T-cell (primary cell): ENCODE measurements around the gene PPP1R13B. TPM values are rescaled to one million over a fixed set of nuclear protein-coding genes. Genes with fewer than 3 reads are reported as not detected.

Experiments
- ATAC-seq, 4 experiments: fragments of 200-7000 bp in 3 of 4; fragments of 150-1000 bp in 1 of 4; cut with Tn5 transposase; replicated peaks in 1 of 4; 1 replicate in 3 of 4; 2 replicates in 1 of 4; pipeline ENCODE4 v1.10.0; 2021; ENCODE audit warnings: moderate library complexity in 3 of 4, mild to moderate bottlenecking in 2 of 4, moderate number of reproducible peaks in 1 of 4
- CTCF ChIA-PET, 2 donors: fragments of 300-600 bp; sonication (Branson Sonifier 250); formaldehyde crosslinking; loops; one replicate each; lab custom pipeline; 2022; ENCODE audit warnings: antibody characterized with exemption in 2 of 2; lab: Charles Lee
- POLR2A ChIA-PET, 2 donors: fragments of 300-600 bp; sonication (Branson Sonifier 250); formaldehyde crosslinking; loops; one replicate each; lab custom pipeline; 2022; ENCODE audit warnings: antibody characterized with exemption in 2 of 2; lab: Charles Lee
- DNase-seq, 35 experiments: peaks; one replicate each; pipeline versions ENCODE4 v3.0.0 to v3.0.0-alpha.2; 2013 to 2023
- H3K27ac ChIP-seq: one replicate; pipeline ENCODE4 v1.5.1; 2013; ENCODE audit warnings: low read length
- H3K27me3 ChIP-seq, 2 experiments: replicated peaks in 1 of 2; 1 replicate in 1 of 2; 2 replicates in 1 of 2; pipeline versions ENCODE4 v1.6.1 to v1.7.0; 2013; ENCODE audit warnings: low read length in 1 of 2, mixed read lengths in 1 of 2; ENCODE audit not compliant: control insufficient read depth in 2 of 2, insufficient read depth in 2 of 2; ENCODE audit errors: extremely low read depth in 1 of 2
- H3K36me3 ChIP-seq, 2 donors: 1 replicate in 1 of 2; 2 replicates in 1 of 2; pipeline versions ENCODE4 v1.6.1 to v1.7.0; 2013; ENCODE audit warnings: low read length in 1 of 2; ENCODE audit not compliant: control insufficient read depth in 2 of 2, insufficient read depth in 1 of 2; ENCODE audit errors: extremely low read depth in 1 of 2
- H3K4me1 ChIP-seq, 2 experiments: 1 replicate in 1 of 2; 2 replicates in 1 of 2; pipeline versions ENCODE4 v1.6.1 to v1.7.0; 2013; ENCODE audit warnings: low read length in 2 of 2, mixed read lengths in 1 of 2; ENCODE audit not compliant: insufficient read depth in 2 of 2, control insufficient read depth in 1 of 2; ENCODE audit errors: extremely low read depth in 1 of 2
- H3K4me3 ChIP-seq, 2 donors: 1 replicate in 1 of 2; 2 replicates in 1 of 2; pipeline versions ENCODE4 v1.5.1 to v1.7.0; 2013; ENCODE audit warnings: mild to moderate bottlenecking in 2 of 2, low read length in 1 of 2, moderate library complexity in 1 of 2; ENCODE audit not compliant: control insufficient read depth in 1 of 2; ENCODE audit errors: extremely low read depth in 1 of 2
- H3K9me3 ChIP-seq: 2 replicates; pipeline ENCODE4 v1.7.0; 2013
- H3K27ac Mint-ChIP-seq, 2 donors: one replicate each; pipeline ENCODE4 v1.8.0; 2020 to 2021; ENCODE audit warnings: mild to moderate bottlenecking in 2 of 2, mixed read lengths in 2 of 2
- H3K27me3 Mint-ChIP-seq, 2 donors: one replicate each; pipeline ENCODE4 v1.8.0; 2021 to 2022; ENCODE audit warnings: mixed read lengths in 2 of 2
- H3K36me3 Mint-ChIP-seq: one replicate; pipeline ENCODE4 v1.8.0; 2021; ENCODE audit warnings: mixed read lengths
- H3K4me1 Mint-ChIP-seq, 3 donors: one replicate each; pipeline ENCODE4 v1.8.0; 2020 to 2022; ENCODE audit warnings: mixed read lengths in 3 of 3, mild to moderate bottlenecking in 1 of 3
- H3K4me3 Mint-ChIP-seq, 3 donors: one replicate each; pipeline ENCODE4 v1.8.0; 2020 to 2022; ENCODE audit warnings: mild to moderate bottlenecking in 3 of 3, mixed read lengths in 3 of 3, moderate library complexity in 3 of 3
- H3K9me3 Mint-ChIP-seq, 3 donors: one replicate each; pipeline ENCODE4 v1.8.0; 2020 to 2022; ENCODE audit warnings: mixed read lengths in 3 of 3
- WGBS: methylation state at CpG from one replicate; pipeline ENCODE4 v1.1.5; 2013; ENCODE audit warnings: missing lambda C conversion rate; ENCODE audit not compliant: insufficient coverage; 5-methylcytosine and 5-hydroxymethylcytosine counted together
- total RNA-seq, 35 experiments: library from RNA in 6 of 35; stranded (reverse) in 6 of 35; fragments of 120-200 nt in 1 of 35; gene quantifications; one replicate each; pipeline versions ENCODE4 v1.2.1 to v1.2.4 and lab custom pipeline; 2013 to 2026

The PPP1R13B gene
- total RNA-seq, 5 donors from 2014 or later (not counting 1 experiment from before 2014, with no cell fraction given) = 23.8 to 32.4 (median 29.9) TPM

- Mint-ChIP-seq H3K36me3 (no peaks in the 10 kb centered on the region), H3K27ac (peak overlapping the region in 1 of 2 donors; percentile 49), H3K9me3 (no peaks in the 10 kb centered on the region), H3K27me3 (peaks cover 0 to 3% of the 10 kb centered on the region in 2 donors), H3K4me3 (no peak overlapping the region), H3K4me1 (peaks cover 5 to 10% (median 9%) of the 10 kb centered on the region in 3 donors)
- ChIA-PET POLR2A (no interaction called here), CTCF (no interaction called here)
- whole genome bisulfite sequencing = 54% methylated on average over 8 of the region's 18 CpGs
- DNase-seq = no peak
- Histone ChIP-seq H3K36me3 (no peaks in the 10 kb centered on the region), H3K4me3 (no peak overlapping the region), H3K4me1 (peaks cover 0 to 4% of the 10 kb centered on the region in 2 experiments), H3K9me3 (no peaks in the 10 kb centered on the region), H3K27me3 (peaks cover 0 to 7% of the 10 kb centered on the region in 2 experiments), H3K27ac (no peak overlapping the region)
- peak in 1 of 4 experiments; percentile 13 for ATAC-seq
These were observed 7.7 kb upstream of the PPP1R13B start for GRCh38 chr14:103854822-103855733.

GRCh38 chr14:103854017-103854808 lies 6.8 kb upstream of the PPP1R13B start:
- Mint-ChIP-seq H3K4me1 (peaks cover 5 to 10% (median 9%) of the 10 kb centered on the region in 3 donors), H3K27me3 (peaks cover 0 to 1% of the 10 kb centered on the region in 2 donors), H3K4me3 (no peak overlapping the region), H3K9me3 (no peaks in the 10 kb centered on the region), H3K27ac (peak overlapping the region in 1 of 2 donors; percentile 49), H3K36me3 (no peaks in the 10 kb centered on the region)
- no peak for DNase-seq
- Histone ChIP-seq H3K4me3 (no peak overlapping the region), H3K4me1 (peaks cover 0 to 4% of the 10 kb centered on the region in 2 experiments), H3K36me3 (no peaks in the 10 kb centered on the region), H3K9me3 (no peaks in the 10 kb centered on the region), H3K27ac (no peak overlapping the region), H3K27me3 (no peaks in the 10 kb centered on the region)
- POLR2A ChIA-PET = no interaction called here
- WGBS = 79% methylated on average over 9 of the region's 13 CpGs
- CTCF ChIA-PET = no interaction called here
- ATAC-seq = no peak

GRCh38 chr14:103849151-103849886 lies 1.9 kb upstream of the PPP1R13B start:
- H3K36me3 Mint-ChIP-seq = no peaks in the 10 kb centered on the region
- Histone ChIP-seq H3K27ac (no peak overlapping the region), H3K4me3 (no peak overlapping the region), H3K4me1 (peaks cover 4 to 14% of the 10 kb centered on the region in 2 experiments), H3K36me3 (no peaks in the 10 kb centered on the region), H3K9me3 (no peaks in the 10 kb centered on the region), H3K27me3 (no peaks in the 10 kb centered on the region)
- H3K4me3 Mint-ChIP-seq = peak overlapping the region; percentile 73 to 81 (median 76)
- no peaks in the 10 kb centered on the region for H3K27me3 Mint-ChIP-seq
- peak overlapping the region; percentile 36 to 61 for H3K27ac Mint-ChIP-seq
- DNase-seq (no peak), ATAC-seq (no peak)
- POLR2A ChIA-PET = interaction anchor here in 1 of 2 donors (0.6 kb wide), 1 partner anchor 230 kb away, joined by 3 read pairs; no protein-coding TSS in a partner anchor
- 93% methylated on average over 10 of the region's 13 CpGs for WGBS
- peaks cover 18 to 23% (median 19%) of the 10 kb centered on the region in 3 donors for H3K4me1 Mint-ChIP-seq
- CTCF ChIA-PET = no interaction called here
- H3K9me3 Mint-ChIP-seq = no peaks in the 10 kb centered on the region

- Mint-ChIP-seq H3K36me3 (peaks cover under 1% of the 10 kb centered on the region), H3K4me1 (peaks cover 18 to 20% (median 20%) of the 10 kb centered on the region in 3 donors), H3K27me3 (no peaks in the 10 kb centered on the region), H3K9me3 (no peaks in the 10 kb centered on the region), H3K27ac (peak overlapping the region; percentile 36 to 61), H3K4me3 (peak overlapping the region; percentile 73 to 81 (median 76))
- ChIA-PET POLR2A (interaction anchor here in 1 of 2 donors (0.6 kb wide), 1 partner anchor 230 kb away, joined by 3 read pairs; no protein-coding TSS in a partner anchor), CTCF (no interaction called here)
- Histone ChIP-seq H3K4me3 (peak overlapping the region; percentile 39), H3K27ac (no peak overlapping the region), H3K36me3 (no peaks in the 10 kb centered on the region), H3K9me3 (no peaks in the 10 kb centered on the region), H3K4me1 (peaks cover 4 to 14% of the 10 kb centered on the region in 2 experiments), H3K27me3 (no peaks in the 10 kb centered on the region)
- 43% methylated on average over 51 of the region's 57 CpGs for WGBS
- DNase-seq = peak in 1 of 35 experiments; percentile 18
- ATAC-seq = no peak
These were observed 1.1 kb upstream of the PPP1R13B start for GRCh38 chr14:103848175-103849077.

GRCh38 chr14:103846543-103847450 lies 578 bp downstream of the PPP1R13B start:
- Histone ChIP-seq H3K27me3 (no peaks in the 10 kb centered on the region), H3K4me3 (peak overlapping the region; percentile 66 to 72), H3K9me3 (no peaks in the 10 kb centered on the region), H3K27ac (no peak overlapping the region), H3K4me1 (peaks cover 4 to 14% of the 10 kb centered on the region in 2 experiments), H3K36me3 (no peaks in the 10 kb centered on the region)
- ChIA-PET POLR2A (interaction anchor here (0.5 to 0.6 kb wide), 2 partner anchors 9 to 24 kb away, joined by 5 to 7 read pairs; no protein-coding TSS in a partner anchor), CTCF (no interaction called here)
- Mint-ChIP-seq H3K9me3 (no peaks in the 10 kb centered on the region), H3K27me3 (no peaks in the 10 kb centered on the region), H3K4me3 (peak overlapping the region; percentile 86 to 95 (median 91)), H3K27ac (peak overlapping the region; percentile 77 to 91), H3K4me1 (peaks cover 18 to 20% (median 20%) of the 10 kb centered on the region in 3 donors), H3K36me3 (peaks cover 4% of the 10 kb centered on the region)
- WGBS = under 1% methylated on average over 92 of the region's 95 CpGs
- DNase-seq (peak in 10 of 35 experiments; percentile 6 to 56 (median 20)), ATAC-seq (peak in 3 of 4 experiments; percentile 24 to 41 (median 39))
